M059J (cell line): Measurements from ENCODE around the gene OR9G1. TPM values are rescaled to one million over a fixed set of nuclear protein-coding genes. Genes with fewer than 3 reads are reported as not detected.
"Not testable (repeated sequence)": the region's sequence is repeated elsewhere in the genome, so short reads cannot be mapped to it uniquely, and the experiment has no call there.

Experiments
- DNase-seq: peaks from one replicate; pipeline ENCODE4 v3.0.0-alpha.2; 2012; ENCODE audit warnings: low read depth
- total RNA-seq: library from RNA; depleted of rRNA; stranded (reverse); fragments of >200 nt; shearing (Covaris generic); gene quantifications from 2 replicates; pipeline ENCODE4 v1.2.3, GENCODE V29; 2014; rRNA removed

OR9G1 gene
- not detected in 2 replicates for total RNA-seq

DNA sequence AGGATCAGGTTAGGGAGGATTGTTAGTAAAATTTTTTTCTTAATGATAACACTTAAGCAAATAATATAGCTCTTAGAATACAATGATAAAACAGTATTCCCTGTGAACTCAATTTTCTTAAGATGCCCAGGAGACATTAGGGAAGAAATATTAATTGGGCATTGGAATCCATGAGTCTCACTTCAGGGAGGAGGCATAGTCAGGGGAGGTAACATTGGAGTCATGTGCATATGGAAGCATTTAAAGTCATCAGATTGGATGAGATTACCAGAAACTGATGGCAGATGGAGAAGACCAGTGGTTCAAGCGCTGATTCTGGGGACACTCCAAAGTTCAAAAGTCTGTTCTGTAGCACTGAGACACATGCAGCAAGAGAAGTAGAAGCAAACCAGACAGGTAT is at the start of gene OR9G1:
Gene OR9G1 (plus strand): TSS at position 301 of the 400 bp plus-strand sequence. CDS start 1,293 bp downstream, outside the sequence.
- DNase-seq: no peak

GRCh38 chr11:56659755-56660154 is 39.1 kb upstream of the OR9G1 start:
- DNase-seq: no peak

GRCh38 chr11:56663386-56663785 is 35.5 kb upstream of the OR9G1 start, which contains the start of gene OR5AR1:
Gene OR5AR1, plus strand, starts transcription at chr11:56663686. Its CDS starts 0 bp downstream, at chr11:56663686.
- DNase-seq: no peak

GRCh38 chr11:56670984-56671383 is 27.9 kb upstream of the OR9G1 start:
- DNase-seq: no peak

DNA sequence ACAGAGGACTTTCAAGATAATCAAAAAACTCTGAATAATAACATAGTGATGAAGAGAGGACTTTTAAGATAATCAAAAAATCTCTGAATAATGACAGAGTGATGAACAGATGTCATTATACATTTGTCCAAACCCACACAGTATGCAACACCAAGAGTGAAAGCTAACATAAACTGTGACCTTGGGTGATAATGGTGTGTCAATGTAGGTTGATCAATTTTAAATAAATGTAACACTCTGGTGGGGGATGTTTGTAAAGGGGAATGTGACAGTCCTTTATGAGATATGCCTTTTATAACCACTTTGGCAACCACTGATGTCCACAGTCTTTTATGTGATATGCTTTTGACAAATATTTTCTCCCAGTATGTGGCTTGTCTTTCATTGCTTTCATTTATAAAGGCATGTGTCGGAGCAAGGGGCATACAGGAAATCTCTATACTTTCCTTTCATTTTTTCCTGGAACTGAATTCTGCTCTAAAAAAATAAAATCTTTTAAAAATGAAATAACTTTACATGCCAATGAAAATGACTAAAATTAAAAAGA is 10.3 kb upstream of the OR9G1 start:
- DNase-seq: no peak

GRCh38 chr11:56691179-56691578 is 7.7 kb upstream of the OR9G1 start:
- DNase-seq: not testable (repeated sequence)

- DNase-seq: no peak
Observed at GRCh38 chr11:56693428-56693827, 5.5 kb upstream of the OR9G1 start.

DNA sequence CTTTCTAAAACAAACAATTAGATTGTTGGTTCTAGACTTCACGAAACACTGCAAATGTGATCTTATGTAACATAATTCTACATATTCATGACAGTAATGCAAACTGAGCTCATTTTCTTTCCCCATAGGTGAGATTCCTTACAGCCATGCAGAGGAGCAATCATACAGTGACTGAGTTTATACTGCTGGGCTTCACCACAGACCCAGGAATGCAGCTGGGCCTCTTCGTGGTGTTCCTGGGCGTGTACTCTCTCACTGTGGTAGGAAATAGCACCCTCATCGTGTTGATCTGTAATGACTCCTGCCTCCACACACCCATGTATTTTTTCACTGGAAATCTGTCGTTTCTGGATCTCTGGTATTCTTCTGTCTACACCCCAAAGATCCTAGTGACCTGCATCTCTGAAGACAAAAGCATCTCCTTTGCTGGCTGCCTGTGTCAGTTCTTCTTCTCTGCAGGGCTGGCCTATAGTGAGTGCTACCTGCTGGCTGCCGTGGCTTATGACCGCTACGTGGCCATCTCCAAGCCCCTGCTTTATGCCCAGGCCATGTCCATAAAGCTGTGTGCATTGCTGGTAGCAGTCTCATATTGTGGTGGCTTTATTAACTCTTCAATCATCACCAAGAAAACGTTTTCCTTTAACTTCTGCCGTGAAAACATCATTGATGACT is 1.5 kb downstream of the OR9G1 start:
- DNase-seq: no peak

DNA sequence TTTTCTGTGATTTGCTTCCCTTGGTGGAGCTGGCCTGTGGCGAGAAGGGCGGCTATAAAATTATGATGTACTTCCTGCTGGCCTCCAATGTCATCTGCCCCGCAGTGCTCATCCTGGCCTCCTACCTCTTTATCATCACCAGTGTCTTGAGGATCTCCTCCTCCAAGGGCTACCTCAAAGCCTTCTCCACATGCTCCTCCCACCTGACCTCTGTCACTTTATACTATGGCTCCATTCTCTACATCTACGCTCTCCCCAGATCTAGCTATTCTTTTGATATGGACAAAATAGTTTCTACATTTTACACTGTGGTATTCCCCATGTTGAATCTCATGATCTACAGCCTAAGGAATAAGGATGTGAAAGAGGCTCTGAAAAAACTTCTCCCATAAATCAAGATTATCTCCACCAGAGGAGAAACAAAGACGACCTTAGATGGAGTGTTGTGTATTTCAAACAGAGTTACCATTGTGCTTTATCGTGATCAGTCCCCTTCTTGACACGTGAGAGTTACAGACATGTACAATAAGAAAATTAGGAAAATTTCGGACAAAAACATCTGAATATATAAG is 2.1 kb downstream of the OR9G1 start:
- DNase-seq: no peak

GRCh38 chr11:56705784-56706396 is 7.0 kb downstream of the OR9G1 start:
- no peak for DNase-seq

GRCh38 chr11:56706486-56706885 is 7.6 kb downstream of the OR9G1 start:
- no peak for DNase-seq

GRCh38 chr11:56714206-56714605 is 15.3 kb downstream of the OR9G1 start:
- no peak for DNase-seq

- no peak for DNase-seq
Observed at GRCh38 chr11:56716379-56716854, 17.5 kb downstream of the OR9G1 start.

- DNase-seq: no peak
Observed at GRCh38 chr11:56720513-56720912, 21.6 kb downstream of the OR9G1 start.

- no peak for DNase-seq
Observed at GRCh38 chr11:56740107-56740506, 41.2 kb downstream of the OR9G1 start.

- no peak for DNase-seq
Observed at GRCh38 chr11:56740886-56741285, 42.0 kb downstream of the OR9G1 start.

GRCh38 chr11:56748597-56748996 is 49.7 kb downstream of the OR9G1 start, which contains the start of gene OR9G4:
Gene OR9G4, minus strand, starts transcription at chr11:56748697. Its CDS starts 4,931 bp downstream, at chr11:56743766.
- no peak for DNase-seq

DNA sequence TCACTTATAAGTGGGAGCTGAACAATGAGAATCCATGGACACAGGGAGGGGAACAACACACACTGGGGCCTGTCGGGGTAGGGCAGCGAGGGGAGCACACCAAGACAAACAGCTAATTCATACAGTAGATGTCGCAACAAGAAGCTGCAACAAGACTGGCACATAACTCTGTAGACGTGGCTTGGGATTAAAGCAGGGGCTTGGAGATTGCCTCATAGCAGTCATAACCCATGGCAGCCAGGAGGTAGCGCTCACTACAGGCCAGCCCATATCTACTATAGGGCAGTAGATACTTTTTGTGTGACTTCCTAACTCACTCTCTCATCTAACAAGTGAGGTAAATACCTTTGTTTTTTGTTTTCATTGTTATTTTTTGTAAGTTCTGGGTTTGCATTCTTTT is 51.3 kb downstream of the OR9G1 start:
- no peak for DNase-seq

- DNase-seq: no peak
Observed at GRCh38 chr11:56751480-56751879, 52.6 kb downstream of the OR9G1 start.
